Keratinocyte (primary cell): ENCODE data around the gene CD1B.

Source experiments
- EZH2 ChIP-seq: IDR thresholded peaks from one replicate; pipeline ENCODE4 v1.6.1; 2012; ENCODE audit warnings: inconsistent platforms, mild to moderate bottlenecking, low read length, moderate library complexity
- TF ChIP-seq, protein P1 (sequence below), 3 experiments: IDR thresholded peaks in 1 of 3; conservative IDR thresholded peaks in 1 of 3; optimal IDR thresholded peaks in 1 of 3; 2 replicates in 2 of 3; 3 replicates in 1 of 3; pipeline versions ENCODE3 to v1.5.1; 2011; ENCODE audit warnings: low read length in 3 of 3, mild to moderate bottlenecking in 3 of 3, moderate library complexity in 2 of 3, control low read depth in 1 of 3, inconsistent platforms in 1 of 3; ENCODE audit not compliant: insufficient read depth in 2 of 3; ENCODE audit errors: extremely low read depth in 1 of 3

DNA sequence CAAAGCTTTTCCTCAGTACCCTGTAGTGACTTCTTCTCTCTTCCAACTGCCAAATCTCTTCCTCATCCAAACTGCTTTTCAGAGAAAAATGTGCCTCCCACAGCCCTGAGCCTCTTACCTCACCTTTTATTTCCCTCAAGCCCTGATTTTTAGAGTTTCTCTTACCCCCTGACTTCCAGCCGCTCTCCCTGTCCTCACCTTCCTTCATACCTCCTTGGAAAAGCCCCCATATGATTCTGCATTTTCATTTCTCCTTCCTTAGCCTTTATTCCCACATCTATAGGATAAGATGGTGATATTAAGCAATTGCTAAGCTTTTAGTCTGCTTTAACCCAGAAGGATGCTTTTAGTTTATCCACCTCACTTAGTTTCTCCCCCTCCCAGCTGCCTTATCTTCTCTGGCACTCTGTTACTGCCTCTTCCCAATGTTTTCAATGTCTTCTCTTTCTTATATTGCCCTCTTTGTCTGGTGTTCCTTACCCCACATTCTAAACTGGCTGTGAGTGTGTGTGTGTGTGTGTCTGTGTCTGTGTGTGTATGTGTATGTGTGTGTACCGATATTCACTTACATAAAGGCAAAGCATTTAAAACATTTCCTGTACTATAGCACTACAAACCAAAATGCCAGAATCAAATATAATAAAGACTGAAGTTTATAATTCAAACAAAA is at the start of gene CD1B:
- TF ChIP-seq, protein P1, sequence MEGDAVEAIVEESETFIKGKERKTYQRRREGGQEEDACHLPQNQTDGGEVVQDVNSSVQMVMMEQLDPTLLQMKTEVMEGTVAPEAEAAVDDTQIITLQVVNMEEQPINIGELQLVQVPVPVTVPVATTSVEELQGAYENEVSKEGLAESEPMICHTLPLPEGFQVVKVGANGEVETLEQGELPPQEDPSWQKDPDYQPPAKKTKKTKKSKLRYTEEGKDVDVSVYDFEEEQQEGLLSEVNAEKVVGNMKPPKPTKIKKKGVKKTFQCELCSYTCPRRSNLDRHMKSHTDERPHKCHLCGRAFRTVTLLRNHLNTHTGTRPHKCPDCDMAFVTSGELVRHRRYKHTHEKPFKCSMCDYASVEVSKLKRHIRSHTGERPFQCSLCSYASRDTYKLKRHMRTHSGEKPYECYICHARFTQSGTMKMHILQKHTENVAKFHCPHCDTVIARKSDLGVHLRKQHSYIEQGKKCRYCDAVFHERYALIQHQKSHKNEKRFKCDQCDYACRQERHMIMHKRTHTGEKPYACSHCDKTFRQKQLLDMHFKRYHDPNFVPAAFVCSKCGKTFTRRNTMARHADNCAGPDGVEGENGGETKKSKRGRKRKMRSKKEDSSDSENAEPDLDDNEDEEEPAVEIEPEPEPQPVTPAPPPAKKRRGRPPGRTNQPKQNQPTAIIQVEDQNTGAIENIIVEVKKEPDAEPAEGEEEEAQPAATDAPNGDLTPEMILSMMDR (optimal IDR thresholded peaks at IDR 0.05 in 1 of 3, IDR thresholded peaks at IDR 0.05 in 1 of 3, conservative IDR thresholded peaks at IDR 0.05 in 1 of 3; ENCODE audit: extremely low read depth in 1 of 3, insufficient read depth in 2 of 3, low read length in 3 of 3) = no peak
- no peak for TF ChIP-seq EZH2
